Adrenal gland (tissue), 12 donors: ENCODE data around the gene SCGB1A1. TPM values are rescaled to one million over a fixed set of nuclear protein-coding genes. Genes with fewer than 3 reads are reported as not detected.

Source experiments
- DNase-seq, 7 donors: peaks; one replicate each; pipeline ENCODE4 v3.0.0-alpha.2; 2019 to 2020
- H3K27ac ChIP-seq, 5 donors: fragments of 200-600 bp; sonication (generic) in 4 of 5; 1 replicate in 3 of 5; 2 replicates in 2 of 5; pipeline versions ENCODE4 v1.5.1 to v1.8.0; 2016 to 2020; ENCODE audit warnings: mild to moderate bottlenecking in 1 of 5
- H3K27me3 ChIP-seq: fragments of 200-600 bp; 2 replicates; pipeline ENCODE4 v1.8.0; 2021
- H3K36me3 ChIP-seq, 2 donors: fragments of 200-600 bp; replicated peaks in 1 of 2; 1 replicate in 1 of 2; 2 replicates in 1 of 2; pipeline versions ENCODE4 v1.5.1 to v1.8.0; 2018 to 2022
- H3K4me1 ChIP-seq, 2 donors: fragments of 200-600 bp; replicated peaks in 1 of 2; 1 replicate in 1 of 2; 2 replicates in 1 of 2; pipeline versions ENCODE4 v1.5.1 to v1.8.0; 2018 to 2021
- H3K4me3 ChIP-seq, 4 donors: fragments of 200-600 bp; sonication (generic) in 3 of 4; one replicate each; pipeline ENCODE4 v1.5.1; 2016 to 2018
- H3K9me3 ChIP-seq, 3 donors: fragments of 200-600 bp; sonication (generic) in 1 of 3; replicated peaks in 1 of 3; 1 replicate in 2 of 3; 2 replicates in 1 of 3; pipeline versions ENCODE4 v1.5.1 to v1.8.0; 2016 to 2021
- POLR2A ChIP-seq, 2 donors: fragments of 450-650 bp; IDR thresholded peaks; one replicate each; pipeline ENCODE4 v1.6.1; 2017; ENCODE audit warnings: antibody characterized with exemption in 2 of 2, mild to moderate bottlenecking in 2 of 2, moderate library complexity in 1 of 2
- WGBS, 4 donors: extraction: QIAGEN DNeasy Blood & Tissue Kit in 2 of 4; methylation state at CpG; one replicate each; pipeline versions ENCODE4 v1.1.5 to v1.1.7; 2013 to 2017; 5-methylcytosine and 5-hydroxymethylcytosine counted together
- intact Hi-C, 2 donors: fragments of 100-400 bp; cut with DNase I; formaldehyde crosslinking; loops; one replicate each; pipeline versions ENCODE4 v1.14.1 to v1.15.0; 2022 to 2023
- polyA plus RNA-seq, 3 donors: library from polyadenylated mRNA; stranded (reverse); fragments of 200-250 nt in 2 of 3; fragments of 350-450 nt in 1 of 3; fragmentation: Illumina TruSeq in 1 of 3; extraction: RNeasy Lipid Tissue Mini Kit (QIAGEN cat#74804) in 1 of 3; gene quantifications; one replicate each; pipeline ENCODE4 v1.2.3, GENCODE V29; 2013 to 2014
- total RNA-seq, 9 donors: library from RNA; depleted of rRNA in 4 of 9; stranded (reverse); fragments of >200 nt in 4 of 9; fragments of 120-200 nt in 1 of 9; fragmentation: NEBNext Ultra II Directional in 1 of 9; extraction: Animal tissue kit (Norgen Biotek cat#: 25700) in 1 of 9; gene quantifications; one replicate each; pipeline versions ENCODE4 v1.1.0 to v1.2.4, GENCODE V29; 2013 to 2023
- TF ChIP-seq, protein P1 (sequence below), 6 experiments: fragments of 450-650 bp in 4 of 6; fragments of 200-600 bp in 2 of 6; sonication (generic) in 1 of 6; IDR thresholded peaks; 1 replicate in 5 of 6; 2 replicates in 1 of 6; pipeline versions ENCODE4 v1.5.1 to v1.8.0; 2016 to 2021; ENCODE audit warnings: antibody characterized with exemption in 6 of 6, mild to moderate bottlenecking in 2 of 6, moderate library complexity in 1 of 6
- donor health status: healthy with polysubstance abuse.
- donor health status: Bipolar disorder and iron deficiency.
- donor health status: DM: yes; HTN: yes; CAD: no.
- donor health status: DM: no; HTN: no; CAD: no.
- donor health status: DM: no; HTN: no; CAD: no.
- donor health status: DM: yes; HTN: yes; CAD: no.

The SCGB1A1 gene
- total and polyA plus RNA-seq, 12 donors = 1.5 to 3.1 (median 1.7) TPM; not detected in 9

GRCh38 chr11:62399172-62399877 lies 19.5 kb upstream of the SCGB1A1 start:
- intact Hi-C loops = no loop called here
- Histone ChIP-seq H3K4me3 (no peak overlapping the region), H3K9me3 (no peaks in the 10 kb centered on the region), H3K36me3 (no peaks in the 10 kb centered on the region), H3K27ac (peak overlapping the region in 3 of 5 donors; percentile 14 to 88 (median 45)), H3K4me1 (peaks cover 0 to 41% of the 10 kb centered on the region in 2 donors), H3K27me3 (no peaks in the 10 kb centered on the region)
- peak in 2 of 7 donors; percentile 35 to 38 for DNase-seq
- TF ChIP-seq POLR2A (IDR thresholded peaks at IDR 0.05) = no peak
- TF ChIP-seq, protein P1, sequence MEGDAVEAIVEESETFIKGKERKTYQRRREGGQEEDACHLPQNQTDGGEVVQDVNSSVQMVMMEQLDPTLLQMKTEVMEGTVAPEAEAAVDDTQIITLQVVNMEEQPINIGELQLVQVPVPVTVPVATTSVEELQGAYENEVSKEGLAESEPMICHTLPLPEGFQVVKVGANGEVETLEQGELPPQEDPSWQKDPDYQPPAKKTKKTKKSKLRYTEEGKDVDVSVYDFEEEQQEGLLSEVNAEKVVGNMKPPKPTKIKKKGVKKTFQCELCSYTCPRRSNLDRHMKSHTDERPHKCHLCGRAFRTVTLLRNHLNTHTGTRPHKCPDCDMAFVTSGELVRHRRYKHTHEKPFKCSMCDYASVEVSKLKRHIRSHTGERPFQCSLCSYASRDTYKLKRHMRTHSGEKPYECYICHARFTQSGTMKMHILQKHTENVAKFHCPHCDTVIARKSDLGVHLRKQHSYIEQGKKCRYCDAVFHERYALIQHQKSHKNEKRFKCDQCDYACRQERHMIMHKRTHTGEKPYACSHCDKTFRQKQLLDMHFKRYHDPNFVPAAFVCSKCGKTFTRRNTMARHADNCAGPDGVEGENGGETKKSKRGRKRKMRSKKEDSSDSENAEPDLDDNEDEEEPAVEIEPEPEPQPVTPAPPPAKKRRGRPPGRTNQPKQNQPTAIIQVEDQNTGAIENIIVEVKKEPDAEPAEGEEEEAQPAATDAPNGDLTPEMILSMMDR (IDR thresholded peaks at IDR 0.05) = no peak
- WGBS, 4 donors = 61 to 84% (median 66%) methylated on average over 4 to 10 of the region's 10 CpGs

DNA sequence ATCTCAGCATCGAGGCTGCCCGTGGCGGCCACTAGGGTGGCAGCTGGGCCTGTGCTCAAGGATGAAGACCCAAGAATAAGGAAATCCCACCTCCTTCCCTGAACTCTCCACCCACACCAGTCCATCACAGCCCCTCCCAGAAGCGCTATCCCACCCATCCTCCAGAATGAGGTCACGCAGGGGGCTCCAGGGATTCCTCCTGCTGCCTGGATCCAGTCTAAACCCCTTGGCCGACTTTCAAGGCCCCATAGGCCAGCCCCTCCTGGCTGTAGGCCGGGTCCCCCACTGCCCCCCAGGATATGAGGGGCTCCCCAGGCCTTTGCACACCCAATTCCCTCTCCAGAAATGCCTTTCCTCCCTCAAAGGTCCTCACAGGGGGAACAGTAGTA lies 19.0 kb upstream of the SCGB1A1 start:
- peaks cover 0 to 36% of the 10 kb centered on the region in 2 donors for H3K4me1 ChIP-seq
- H3K4me3 ChIP-seq = no peak overlapping the region
- H3K27me3 ChIP-seq = no peaks in the 10 kb centered on the region
- H3K9me3 ChIP-seq = no peaks in the 10 kb centered on the region
- no peak for TF ChIP-seq POLR2A (IDR thresholded peaks at IDR 0.05)
- TF ChIP-seq, protein P1 (IDR thresholded peaks at IDR 0.05) = no peak
- peak overlapping the region in 3 of 5 donors; percentile 14 to 88 (median 45) for H3K27ac ChIP-seq
- H3K36me3 ChIP-seq = no peaks in the 10 kb centered on the region
- DNase-seq = no peak
- WGBS, 4 donors = 47 to 66% (median 57%) methylated on average over 4 to 7 of the region's 7 CpGs
- intact Hi-C loops = no loop called here

DNA sequence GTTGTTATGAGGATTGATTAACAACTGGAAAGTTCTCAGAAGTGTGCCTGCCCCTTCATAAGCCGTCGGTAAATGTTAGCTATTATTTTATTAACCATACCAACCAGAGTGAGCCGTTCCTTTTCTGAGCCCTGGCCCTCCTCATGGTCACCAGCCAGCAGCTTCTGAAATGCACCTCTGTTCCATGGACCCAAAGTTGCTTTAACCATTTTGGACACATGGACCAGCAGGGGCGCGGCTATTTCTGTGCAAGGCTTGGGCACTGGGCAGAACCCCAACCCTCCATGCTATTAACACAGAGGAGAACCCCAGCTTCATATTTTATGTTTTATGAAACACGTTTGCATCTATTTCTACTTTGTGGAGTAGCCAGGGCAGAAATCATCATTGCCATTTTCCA lies 18.6 kb upstream of the SCGB1A1 start:
- Histone ChIP-seq H3K27me3 (no peaks in the 10 kb centered on the region), H3K9me3 (no peaks in the 10 kb centered on the region), H3K4me3 (no peak overlapping the region), H3K27ac (peak overlapping the region in 3 of 5 donors; percentile 14 to 88 (median 45)), H3K36me3 (no peaks in the 10 kb centered on the region), H3K4me1 (peaks cover 0 to 32% of the 10 kb centered on the region in 2 donors)
- 53 to 72% (median 70%) methylated on average over 4 to 6 of the region's 6 CpGs for WGBS, 4 donors
- TF ChIP-seq POLR2A (IDR thresholded peaks at IDR 0.05) = no peak
- TF ChIP-seq, protein P1 (IDR thresholded peaks at IDR 0.05) = no peak
- intact Hi-C loops = no loop called here
- DNase-seq = no peak

DNA sequence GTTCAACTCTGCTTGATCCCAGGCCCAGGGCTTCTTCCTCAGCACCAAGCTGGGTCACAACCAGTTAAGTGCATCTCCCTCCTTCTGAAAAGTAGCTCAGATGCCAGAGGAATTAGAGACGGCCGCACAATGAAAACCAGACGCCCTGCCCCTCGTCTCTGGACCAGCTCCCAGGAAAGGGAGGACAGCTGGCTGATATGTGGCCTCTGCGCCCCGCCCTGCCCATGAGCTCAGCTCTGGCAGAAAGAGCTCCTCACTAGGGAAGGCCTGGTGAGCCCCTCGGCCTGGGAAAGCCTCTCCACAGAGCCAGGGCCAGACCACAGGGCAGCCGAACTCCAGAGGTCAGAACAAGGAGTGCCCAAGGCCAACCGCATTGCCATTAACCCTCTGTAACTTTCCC lies 18.1 kb upstream of the SCGB1A1 start:
- WGBS, 4 donors = 49 to 80% (median 54%) methylated on average over 1 to 9 of the region's 9 CpGs
- H3K36me3 ChIP-seq = no peaks in the 10 kb centered on the region
- H3K9me3 ChIP-seq = no peaks in the 10 kb centered on the region
- peak overlapping the region in 2 of 5 donors; percentile 45 to 88 for H3K27ac ChIP-seq
- H3K4me1 ChIP-seq = peaks cover 0 to 28% of the 10 kb centered on the region in 2 donors
- DNase-seq = peak in 6 of 7 donors; percentile 49 to 88 (median 68)
- no peak overlapping the region for H3K4me3 ChIP-seq
- H3K27me3 ChIP-seq = no peaks in the 10 kb centered on the region
- intact Hi-C loops = no loop called here
- no peak for TF ChIP-seq POLR2A (IDR thresholded peaks at IDR 0.05)
- TF ChIP-seq, protein P1 (IDR thresholded peaks at IDR 0.05) = no peak
